GM10847 (cell line): Measurements from ENCODE around the gene CCND2.

Experiments
- POLR2A ChIP-seq: IDR thresholded peaks from 2 replicates; pipeline ENCODE4 v1.6.1; 2011; ENCODE audit not compliant: insufficient read length; ENCODE audit errors: extremely low read depth

CCND2 gene

GRCh38 chr12:4273652-4274395 is at the start of gene CCND2:
CCND2 (plus strand) TSS chr12:4273762; CDS start chr12:4274041, 279 bp downstream.
- TF ChIP-seq POLR2A = peak; percentile 92

GRCh38 chr12:4224206-4224889 is 49.2 kb upstream of the CCND2 start:
- TF ChIP-seq POLR2A = no peak

DNA sequence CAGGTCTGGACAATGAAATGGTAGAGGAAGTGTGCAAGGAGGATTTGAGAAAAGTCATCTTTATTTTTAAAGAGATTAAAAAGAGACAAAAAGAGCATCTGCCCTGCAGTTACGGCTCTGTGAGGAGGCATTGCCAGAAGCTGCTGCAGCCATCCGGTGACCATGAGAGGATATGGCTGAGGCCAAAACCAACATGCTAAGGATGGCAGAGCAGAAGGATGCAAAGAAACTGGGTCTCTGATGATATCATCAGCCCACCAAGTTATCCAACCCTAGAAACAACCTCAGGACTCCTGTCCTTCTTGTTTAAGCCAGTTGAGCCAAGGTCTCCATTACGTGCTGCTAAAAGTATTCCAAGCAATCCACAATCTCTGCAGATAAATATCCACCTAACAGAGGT is 48.0 kb upstream of the CCND2 start:
- TF ChIP-seq POLR2A = no peak

DNA sequence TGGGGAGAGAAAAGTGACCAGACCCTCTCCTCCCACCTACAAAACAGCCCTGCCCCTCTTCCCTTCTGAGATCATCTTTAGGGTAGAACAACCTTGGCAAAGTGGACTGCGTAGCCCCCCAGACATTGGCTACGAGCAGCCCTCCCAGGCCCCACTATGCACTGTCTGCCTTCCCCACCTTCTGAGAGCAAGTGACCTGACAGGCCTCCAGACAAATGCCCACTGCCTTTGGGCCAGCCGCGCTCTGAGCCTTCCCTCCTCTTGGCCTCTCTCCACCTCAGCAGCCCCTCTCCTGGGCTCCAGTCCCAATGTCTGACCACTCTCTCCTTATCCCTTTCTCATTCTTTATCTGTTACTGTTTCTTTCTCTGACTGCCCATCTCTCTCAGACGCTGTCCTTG is 46.5 kb upstream of the CCND2 start:
- TF ChIP-seq POLR2A = no peak

- no peak for TF ChIP-seq POLR2A
These were observed 45.4 kb upstream of the CCND2 start for GRCh38 chr12:4228122-4228580.

DNA sequence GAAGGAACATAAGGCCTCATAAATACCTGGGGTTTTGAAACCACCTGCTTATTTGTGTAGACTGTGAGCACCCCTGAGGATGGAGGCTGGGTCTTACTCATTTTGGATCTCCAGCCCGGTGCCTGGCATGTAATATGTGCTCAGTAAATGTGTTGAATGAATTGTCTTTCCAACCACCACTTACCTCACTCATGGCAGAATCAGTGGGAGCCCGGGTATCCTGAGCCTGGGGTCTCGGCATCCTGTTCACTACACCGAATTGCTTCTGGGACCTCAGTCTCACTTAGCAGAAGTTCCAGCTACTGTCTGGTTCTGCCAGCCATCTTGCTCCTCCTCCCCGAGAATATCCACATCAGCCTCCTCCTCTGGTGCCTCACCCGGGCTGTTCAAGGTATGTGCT is 43.0 kb upstream of the CCND2 start:
- no peak for TF ChIP-seq POLR2A

- no peak for TF ChIP-seq POLR2A
These were observed 35.0 kb upstream of the CCND2 start for GRCh38 chr12:4238577-4238976.

- no peak for TF ChIP-seq POLR2A
These were observed 33.8 kb upstream of the CCND2 start for GRCh38 chr12:4239746-4240145.

- TF ChIP-seq POLR2A = no peak
These were observed 33.3 kb upstream of the CCND2 start for GRCh38 chr12:4240161-4240783.

GRCh38 chr12:4240981-4241380 is 32.6 kb upstream of the CCND2 start:
- TF ChIP-seq POLR2A = no peak

GRCh38 chr12:4241592-4241991 is 32.0 kb upstream of the CCND2 start:
- no peak for TF ChIP-seq POLR2A

DNA sequence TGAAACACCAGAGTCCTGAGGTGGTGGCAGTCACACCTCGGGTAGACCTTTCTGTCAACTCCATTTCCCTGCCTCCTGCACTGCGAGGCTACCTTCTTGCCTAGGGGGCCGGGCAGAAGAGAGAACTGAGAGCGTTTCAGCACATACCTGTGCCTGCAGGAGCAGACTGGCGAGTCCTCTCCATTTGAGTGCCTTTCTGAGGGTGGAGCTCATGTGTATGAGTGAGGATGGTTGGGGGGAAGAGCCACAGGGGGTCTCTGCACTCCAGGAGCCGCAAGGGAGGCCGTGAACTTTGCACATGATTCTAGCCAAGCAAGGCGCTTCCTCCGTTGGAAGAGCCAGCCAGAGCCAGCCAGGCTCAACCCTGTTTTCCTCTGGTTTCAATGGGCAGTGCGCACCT is 31.0 kb upstream of the CCND2 start:
- TF ChIP-seq POLR2A = no peak

- TF ChIP-seq POLR2A = no peak
These were observed 30.5 kb upstream of the CCND2 start for GRCh38 chr12:4243091-4243490.

- TF ChIP-seq POLR2A = no peak
These were observed 28.7 kb upstream of the CCND2 start for GRCh38 chr12:4244868-4245267.

- TF ChIP-seq POLR2A = no peak
These were observed 28.1 kb upstream of the CCND2 start for GRCh38 chr12:4245446-4245845.

DNA sequence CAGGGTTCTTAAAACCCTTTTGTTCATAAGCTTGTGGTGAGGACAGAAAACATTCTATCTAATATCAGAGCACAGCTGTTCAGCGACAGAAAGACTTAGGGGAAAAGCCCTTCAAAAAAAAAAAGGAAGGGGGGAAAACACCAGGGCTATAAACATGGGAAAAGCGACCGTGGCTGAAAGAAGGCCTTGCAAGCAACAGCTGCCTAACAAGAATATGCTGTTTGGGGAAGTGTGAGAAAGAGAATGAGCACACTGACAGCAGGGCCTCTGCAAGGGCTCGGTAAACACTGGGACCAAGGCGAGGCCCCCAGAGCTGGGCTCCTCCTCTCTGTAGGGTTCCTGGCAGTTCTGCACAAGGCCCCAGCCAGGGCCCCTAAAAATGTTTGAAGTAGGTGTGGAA is 27.4 kb upstream of the CCND2 start:
- TF ChIP-seq POLR2A = no peak
